GM18505 (cell line): ENCODE measurements around the gene CLTB.

Experiments
- ATAC-seq: cut with Tn5 transposase; IDR thresholded peaks from one replicate; pipeline ENCODE4 v1.9.1; 2021; ENCODE audit not compliant: unreplicated experiment
- POLR2A ChIP-seq: IDR thresholded peaks from 4 replicates; pipeline ENCODE4 v1.6.1; 2011; ENCODE audit warnings: borderline replicate concordance; ENCODE audit not compliant: insufficient read depth, insufficient read length; ENCODE audit errors: extremely low read depth

CLTB gene

DNA sequence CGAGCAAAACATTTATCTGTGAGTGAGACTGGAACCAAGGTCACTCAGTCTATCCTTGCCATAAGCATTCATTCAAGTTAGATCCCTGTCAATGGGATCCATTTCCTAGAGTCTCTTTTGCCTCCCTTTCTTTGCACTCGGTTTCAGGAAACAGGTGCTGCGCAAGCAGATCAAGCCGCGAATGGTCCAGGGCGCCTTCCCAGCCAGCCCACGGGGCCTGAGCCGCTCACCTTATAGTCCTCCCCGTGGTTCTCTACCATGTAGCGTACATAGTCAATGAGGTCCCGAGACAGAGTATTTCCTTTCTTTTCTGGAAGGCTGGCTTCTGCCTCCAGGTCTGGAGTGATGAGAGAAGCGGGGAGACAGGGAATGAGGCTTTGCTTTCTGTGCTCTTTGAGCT lies 31.3 kb downstream of the CLTB start:
- no peak for ATAC-seq
- no peak for TF ChIP-seq POLR2A

DNA sequence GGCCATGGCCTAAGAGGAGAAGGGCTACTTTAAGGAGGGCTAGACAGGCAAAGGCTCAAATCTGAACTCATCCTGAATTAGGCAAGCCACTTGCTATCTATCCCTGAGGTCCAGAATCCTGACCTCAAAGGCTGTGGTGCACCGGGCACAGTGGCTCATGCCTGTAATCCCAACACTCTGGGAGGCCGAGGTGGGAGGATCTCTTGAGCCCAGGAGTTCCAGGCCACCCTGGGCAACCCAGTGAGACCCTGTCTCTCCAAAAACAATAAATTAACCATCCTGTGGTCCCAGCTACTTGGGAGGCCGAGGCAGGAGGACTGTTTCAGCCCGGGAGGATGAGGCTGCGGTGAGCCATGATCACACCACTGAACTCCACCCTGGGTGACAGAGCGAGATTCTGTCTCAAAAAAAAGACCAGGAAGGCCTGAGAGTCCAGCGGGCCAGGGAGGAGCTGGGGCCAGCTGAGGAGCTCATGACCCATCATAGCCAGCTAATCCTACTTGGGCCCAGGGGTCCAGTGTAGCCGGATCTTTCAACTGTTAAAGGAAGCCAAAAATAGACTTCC lies 31.9 kb downstream of the CLTB start:
- no peak for ATAC-seq
- TF ChIP-seq POLR2A, result no peak

DNA sequence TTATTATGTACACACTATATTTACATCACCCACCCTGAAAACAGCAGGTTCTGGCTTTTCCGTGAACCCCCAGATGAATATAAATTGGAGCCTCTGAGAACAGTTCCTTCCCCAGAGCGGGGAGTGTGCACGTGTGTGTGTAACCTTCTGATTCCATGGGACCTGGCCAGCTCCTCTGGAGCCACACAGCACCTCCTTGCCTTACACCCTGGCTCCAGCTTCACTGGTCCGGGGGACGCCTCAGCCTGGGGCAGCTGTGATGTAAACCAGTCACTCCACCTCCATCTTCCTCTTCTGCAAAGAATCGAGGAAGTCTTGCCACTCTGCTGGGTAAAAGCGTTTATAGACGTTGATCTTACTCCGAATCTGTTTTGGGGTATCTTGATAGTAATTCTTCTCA lies 32.4 kb downstream of the CLTB start:
- no peak for ATAC-seq
- no peak for TF ChIP-seq POLR2A

DNA sequence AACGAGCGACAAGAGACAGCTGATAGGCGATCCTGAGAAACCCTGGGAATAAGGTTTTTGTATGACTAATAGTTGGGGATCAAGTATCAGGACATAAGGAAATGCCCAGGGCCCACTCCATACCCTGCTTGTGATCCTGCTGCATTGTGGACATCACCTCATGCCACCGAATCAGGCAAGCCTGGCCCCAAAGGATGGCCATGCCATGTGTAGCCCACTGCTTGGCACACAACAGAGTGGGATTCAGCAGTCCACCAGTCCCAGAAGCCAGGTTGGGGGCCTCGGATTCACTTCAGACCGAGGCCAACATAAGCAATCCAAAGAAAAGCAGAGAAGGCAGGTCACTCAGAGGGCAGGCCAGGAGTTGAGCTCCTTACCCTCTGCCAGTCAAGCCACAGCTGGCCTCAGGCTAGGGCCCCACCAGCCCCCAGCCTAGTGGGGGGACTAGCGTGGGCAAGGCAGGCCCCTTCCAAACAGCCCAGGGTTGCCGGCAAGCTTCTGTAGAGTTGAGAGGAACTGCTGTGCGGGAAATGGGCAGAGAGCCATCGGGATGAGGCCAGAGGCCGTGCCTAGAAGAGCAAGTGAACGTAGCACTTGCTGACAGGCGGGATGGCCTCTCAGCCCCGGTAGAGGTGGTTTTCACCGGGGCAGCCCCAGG lies 33.0 kb downstream of the CLTB start:
- TF ChIP-seq POLR2A, result no peak
- ATAC-seq, result no peak

DNA sequence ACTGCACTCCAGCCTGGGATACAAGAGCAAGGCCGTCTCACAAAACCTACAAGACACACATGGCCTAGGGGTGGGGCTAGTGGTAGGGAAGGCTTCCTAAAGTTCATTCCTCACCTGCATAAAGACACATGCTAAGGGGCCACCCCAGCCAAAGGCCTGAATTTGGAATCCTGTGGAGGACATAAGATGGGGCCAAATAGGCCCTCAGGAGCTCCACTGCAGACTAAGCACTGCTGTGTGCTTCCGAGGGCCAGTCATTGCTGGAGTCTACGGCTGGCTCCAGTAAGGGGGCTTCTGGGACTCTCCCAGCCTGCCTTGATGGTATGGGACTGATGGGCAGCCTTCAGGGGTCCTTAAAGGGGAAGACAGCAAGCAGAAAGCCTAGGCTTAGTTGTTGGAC lies 33.6 kb downstream of the CLTB start:
- ATAC-seq, result no peak
- peak; percentile 9 for TF ChIP-seq POLR2A

DNA sequence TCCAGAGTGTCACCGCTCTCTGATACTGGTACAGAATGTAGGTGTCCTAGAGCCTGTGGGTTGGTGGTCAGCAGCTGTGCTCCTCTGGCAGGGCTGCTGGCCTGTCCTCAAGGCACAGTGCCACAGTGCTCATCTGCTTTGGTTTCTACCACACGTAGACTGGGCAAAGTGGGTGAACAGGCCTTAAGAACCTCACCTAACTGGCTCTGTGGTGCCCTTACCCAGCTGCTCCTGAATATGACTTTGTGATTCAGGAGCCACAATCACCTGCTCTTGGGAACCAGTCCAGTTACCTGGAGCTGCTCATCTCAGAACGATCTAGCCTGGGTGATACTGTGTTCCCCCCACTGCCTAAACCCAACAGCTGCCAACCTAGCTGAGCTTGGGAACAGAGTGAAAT lies 34.4 kb downstream of the CLTB start:
- no peak for ATAC-seq
- peak; percentile 7 for TF ChIP-seq POLR2A

DNA sequence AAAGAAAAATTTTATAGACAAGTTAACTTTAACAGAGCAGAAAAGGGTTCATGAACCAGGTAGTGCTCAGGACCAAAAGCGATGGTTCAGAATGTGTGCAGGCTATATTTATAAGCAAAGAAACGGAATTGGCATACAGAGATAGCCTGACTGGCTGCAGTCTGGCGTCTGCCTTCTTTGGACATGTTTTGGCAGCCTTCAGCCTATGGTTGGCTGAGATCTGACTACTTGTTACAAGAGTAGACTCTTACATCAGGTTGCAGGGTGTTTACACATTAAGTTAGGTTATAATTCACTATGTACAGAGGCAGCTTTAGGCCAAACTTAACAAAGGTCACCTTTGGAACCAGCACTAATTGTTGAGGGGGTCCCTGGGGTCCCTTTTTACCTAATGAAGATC lies 34.9 kb downstream of the CLTB start:
- no peak for TF ChIP-seq POLR2A
- ATAC-seq, result no peak

DNA sequence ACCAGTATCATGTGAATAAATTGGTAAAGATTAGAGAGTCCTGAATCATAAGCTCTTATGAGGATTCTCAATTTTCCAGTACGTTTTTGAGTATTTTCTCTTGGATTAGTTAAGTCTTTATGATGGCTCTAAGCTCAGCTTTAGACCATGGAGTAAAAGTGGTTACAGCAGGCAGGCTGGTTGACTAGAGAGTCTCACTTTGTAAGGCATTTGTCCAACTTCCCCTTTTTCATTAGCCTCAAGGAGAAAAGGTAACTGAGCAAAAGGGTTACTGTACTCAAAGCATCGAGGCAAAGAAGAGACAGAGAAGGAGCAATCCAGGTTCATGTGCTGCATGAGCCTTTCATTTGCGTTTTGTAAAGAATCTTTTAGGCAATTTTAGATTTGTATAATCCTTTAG lies 36.5 kb downstream of the CLTB start:
- peak; percentile 63 for ATAC-seq
- no peak for TF ChIP-seq POLR2A

DNA sequence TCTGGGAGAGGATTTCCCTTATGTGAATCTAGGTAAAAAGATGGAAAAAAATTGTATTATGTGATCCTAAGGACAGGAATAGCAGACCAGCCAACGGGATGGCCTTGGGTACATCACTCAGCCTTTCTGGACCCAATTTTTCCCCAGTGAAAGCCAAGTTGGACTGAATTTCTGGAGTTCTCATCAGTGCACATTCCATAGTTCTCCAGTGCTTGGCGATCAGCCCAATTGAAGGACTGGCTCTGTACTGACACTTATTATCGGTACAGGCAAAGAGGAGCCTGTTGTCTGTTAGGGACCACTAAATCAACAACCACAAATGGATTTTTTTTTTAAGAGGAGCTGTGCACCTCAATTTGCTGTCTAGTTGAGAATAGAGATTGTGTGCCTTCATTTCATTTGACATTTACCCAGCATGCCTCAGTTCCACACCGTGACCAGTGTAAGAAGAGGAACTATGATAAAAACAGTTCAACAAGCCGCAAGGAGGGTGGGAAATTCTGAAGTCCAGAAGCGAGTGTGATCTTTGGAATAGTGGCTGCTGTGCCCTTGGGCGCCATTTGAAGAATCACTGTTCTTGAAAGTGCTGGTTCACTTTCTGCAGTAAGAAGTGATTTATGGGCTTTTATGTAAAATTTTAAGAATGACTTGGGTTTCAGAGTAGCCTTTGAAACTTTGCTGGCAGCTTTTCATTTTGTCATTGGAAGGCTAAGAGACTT lies 43.1 kb downstream of the CLTB start:
- ATAC-seq, result no peak
- TF ChIP-seq POLR2A, result no peak

DNA sequence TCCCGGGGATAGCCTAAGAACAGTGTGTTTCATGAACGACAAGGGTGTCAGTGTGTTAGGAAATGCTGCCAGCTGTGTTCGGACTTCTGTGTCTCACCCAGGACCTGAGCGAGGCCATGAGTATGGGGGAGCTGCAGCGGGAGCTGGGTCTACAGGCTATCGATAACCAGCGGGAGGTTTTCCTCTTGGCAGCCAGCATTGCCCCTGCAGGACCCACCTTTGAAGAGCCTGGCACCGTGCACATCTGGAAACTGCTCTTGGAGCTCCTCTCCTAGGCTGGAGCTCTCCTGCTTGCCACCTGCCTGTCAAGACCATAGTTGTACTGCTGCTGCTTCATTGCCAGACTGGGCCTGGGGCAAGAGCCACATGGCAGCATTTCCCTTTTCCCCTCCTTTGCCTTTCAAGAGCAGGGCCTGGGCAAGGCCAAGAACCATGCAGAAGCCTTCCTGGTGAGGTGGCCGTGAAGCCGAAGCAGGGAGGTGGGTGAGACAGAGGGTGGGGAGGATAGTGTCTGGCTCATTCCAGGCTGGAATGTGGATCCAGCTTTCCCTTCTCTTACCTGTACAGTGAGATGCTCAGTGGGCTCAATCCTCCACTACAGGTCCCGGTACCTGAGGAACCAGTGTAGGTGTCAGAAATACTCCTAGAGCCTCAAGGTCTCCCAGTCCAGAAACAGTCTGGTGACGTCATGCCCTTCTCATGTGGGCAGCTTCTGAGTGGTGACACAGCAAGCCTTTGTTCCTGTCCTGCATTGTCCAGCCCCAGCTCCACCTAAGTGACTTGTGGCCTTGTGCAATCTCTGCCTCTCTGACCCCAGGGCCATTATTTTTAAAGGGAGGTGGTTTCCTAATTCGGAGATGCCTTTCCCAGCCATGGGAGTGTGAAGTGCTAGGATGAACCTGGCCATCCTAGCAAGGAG lies 44.5 kb downstream of the CLTB start:
- no peak for ATAC-seq
- no peak for TF ChIP-seq POLR2A

DNA sequence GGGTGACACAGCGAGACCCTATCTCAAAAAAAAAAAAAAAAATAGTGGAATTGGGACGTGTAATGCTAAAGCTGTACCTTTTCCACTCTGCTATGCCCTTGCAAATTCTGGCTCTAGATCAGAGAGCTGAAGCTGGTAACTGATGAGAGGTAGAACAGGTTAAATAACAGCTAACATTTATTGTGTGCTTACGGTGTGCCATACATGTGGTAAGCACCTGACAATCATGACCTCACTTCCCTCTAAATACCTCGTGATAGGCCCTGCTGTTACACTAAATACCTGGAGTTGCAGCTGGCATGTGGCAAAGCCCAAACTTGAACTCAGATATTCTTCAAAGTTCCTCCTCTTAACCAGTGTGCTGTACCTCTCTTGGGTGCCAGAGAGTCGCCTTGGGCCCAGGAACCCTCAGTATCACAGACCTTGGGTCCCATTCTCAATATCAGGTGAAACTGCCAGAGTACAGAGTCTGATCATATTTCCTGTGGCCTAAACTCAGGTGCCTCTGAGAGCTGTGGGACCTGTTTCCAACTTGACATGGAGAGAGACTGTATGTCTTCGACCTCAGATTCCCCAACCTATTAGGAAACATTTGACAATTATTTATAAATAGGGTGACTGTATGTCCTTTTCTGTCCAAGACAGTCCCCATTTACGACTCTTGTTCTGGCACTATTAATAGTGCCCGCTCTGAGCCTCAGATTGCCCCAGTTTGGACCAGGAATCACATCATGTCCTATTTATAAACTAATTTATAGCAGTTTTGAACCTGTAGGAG lies 46.2 kb downstream of the CLTB start:
- TF ChIP-seq POLR2A, result no peak
- ATAC-seq, result no peak

DNA sequence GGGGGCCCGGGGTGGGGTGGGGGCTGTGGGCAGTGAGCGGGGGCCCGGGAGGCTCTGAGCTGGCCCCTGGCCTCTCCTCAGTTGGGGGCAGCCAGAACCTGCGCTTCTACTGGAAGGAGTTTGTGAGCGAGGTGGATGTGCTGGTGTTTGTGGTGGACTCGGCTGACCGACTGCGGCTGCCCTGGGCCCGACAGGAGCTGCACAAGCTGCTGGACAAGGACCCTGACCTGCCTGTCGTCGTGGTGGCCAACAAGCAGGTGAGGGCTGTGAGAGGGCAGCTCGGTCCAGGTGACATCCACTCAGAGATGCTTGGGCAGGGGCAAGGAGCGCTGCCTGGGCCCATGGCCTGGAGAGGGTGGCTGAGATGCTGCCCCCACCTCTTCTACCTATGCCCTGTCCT lies 47.6 kb downstream of the CLTB start:
- ATAC-seq, result no peak

More for the DNA sequence above, 47.6 kb downstream of the CLTB start:
- no peak for TF ChIP-seq POLR2A
